ENCODE measurements around the gene KIF7.
A peak's percentile ranks its signal among the peaks of the same experiment; 100 is the strongest.

Gene KIF7

DNA sequence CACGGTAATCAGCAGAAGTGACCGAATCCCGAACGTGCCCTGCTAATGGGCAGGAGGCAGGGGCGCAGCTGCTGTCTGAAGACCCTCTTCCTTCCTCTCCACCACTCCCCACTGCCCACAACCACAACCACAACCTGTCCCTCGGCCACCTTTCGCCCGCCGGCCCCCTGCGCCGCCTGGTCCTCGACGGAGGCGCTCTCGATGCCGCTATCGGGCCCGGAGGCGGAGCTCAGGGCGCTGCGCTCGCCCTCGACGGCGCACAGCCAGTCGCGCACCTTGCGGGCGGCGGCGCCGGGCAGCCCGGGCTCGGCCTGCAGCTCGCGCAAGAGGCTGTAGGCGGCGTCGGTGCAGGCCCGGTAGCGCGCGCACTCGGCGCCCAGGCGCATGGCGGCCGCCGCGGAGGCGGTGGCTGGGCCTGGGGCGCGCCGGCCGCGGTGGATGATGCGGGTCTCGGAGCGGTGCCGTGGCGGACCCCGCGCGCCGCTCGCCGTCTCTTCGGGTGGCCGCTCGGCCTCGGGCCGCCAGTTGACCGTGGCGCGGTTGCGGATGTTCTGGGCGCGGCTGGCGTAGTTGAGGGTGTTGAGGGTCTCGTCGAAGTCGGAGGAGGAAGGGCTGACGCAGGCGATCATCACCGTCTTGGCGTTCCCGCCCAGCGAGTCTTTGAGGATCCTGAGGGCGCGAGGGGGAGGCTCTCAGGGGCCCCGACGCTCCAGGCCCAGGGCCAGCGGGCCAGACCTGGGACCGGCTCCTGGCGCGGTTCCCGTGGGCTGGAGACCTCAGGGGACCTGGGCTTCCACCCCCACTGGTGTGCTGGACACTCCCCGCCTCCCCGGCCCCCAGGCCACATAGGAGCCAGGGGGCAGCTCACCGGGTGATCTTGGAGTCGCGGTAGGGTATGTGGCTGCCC is 6.9 kb downstream of the KIF7 start:
- DNase-seq, result no peak

- peak; percentile 62 for DNase-seq
Measured at GRCh38 chr15:89647191-89647851, 7.9 kb downstream of the KIF7 start.

- no peak for DNase-seq
Measured at GRCh38 chr15:89646416-89647141, 8.7 kb downstream of the KIF7 start.

DNA sequence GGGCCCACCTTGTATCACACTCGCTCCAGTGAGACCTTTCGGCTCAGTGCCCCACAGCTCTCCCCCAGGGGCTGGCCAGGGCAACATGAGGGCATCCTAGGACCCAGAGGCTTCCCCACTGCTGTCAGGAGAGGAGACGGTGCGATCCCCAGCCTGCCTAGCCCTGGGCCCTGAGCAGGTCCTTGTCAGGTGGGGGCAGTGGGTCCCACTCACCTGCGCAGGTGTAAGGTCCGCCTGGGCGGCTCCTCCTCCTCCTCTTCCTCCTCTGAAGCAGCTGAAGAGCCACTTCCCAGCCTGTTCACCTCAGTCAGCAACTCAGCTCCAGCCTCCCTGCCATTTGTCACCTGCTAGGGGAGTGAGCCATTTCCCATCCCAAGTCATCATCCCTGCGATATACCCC is 9.6 kb downstream of the KIF7 start:
- no peak for DNase-seq

DNA sequence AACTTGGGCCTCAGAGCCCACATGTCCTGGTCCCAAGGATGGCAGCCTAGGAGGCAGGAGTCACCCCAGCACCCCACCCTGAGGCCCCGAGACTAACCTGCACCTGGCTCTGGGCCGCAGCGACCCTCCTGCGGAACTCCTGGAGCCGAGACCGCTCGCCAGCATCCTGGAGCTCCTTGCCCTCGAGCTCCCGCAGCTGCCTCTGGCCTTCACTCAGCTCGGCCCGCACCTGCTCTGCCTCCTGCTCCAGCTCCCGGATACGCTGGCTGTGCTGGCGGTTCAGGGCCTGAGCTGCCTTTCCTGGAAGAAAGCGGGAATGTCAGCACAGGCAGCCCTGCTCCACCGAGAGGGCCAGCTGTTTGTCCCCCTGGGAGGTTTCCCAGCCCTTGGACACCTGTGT is 13.2 kb downstream of the KIF7 start:
- no peak for DNase-seq

GRCh38 chr15:89641053-89641452 is 14.2 kb downstream of the KIF7 start:
- no peak for DNase-seq

- no peak for DNase-seq
Measured at GRCh38 chr15:89640245-89640644, 15.0 kb downstream of the KIF7 start.

GRCh38 chr15:89633585-89633984 is 21.7 kb downstream of the KIF7 start:
- no peak for DNase-seq

DNA sequence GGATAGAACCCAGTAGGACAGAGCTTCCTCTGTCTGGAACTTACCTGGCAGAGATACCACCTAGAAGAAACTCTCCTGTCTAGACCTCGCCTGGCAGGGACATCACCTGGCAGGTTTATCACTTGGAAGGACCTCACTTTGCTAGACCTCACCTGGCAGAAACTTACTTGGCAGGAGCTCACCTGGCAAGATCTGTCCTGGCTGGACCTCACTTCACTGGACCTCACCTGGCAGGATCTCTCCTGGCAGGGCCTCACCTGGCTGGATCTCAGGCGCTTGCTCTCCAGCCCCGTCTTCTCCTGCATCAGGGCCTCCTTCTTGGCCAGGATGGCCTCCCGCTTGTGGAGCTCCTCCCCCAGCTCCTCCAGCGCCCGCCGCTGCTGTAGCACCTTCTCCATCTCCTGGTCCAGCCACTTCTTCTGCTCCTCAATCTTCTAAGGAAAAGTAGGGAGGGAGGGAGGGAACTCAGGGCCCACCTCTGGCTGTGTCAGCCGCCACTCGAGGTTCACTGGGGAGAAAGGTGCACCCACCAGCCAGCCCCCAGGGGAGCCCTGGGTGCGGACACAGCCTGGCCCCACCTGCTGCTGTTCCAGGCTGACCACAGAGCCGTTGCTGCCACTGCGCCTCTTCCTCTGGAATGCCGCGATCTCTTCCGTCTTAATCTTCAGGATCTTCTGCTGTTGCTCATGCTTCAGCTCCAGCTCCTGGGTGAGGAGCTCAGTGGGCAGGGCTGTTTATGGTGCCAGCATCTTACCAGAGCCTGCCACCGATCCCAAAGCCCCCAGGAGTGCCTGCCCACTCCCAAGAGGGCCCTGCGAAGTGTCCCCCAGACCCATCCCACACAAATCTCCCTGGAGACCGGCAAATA is 22.5 kb downstream of the KIF7 start:
- no peak for DNase-seq

- DNase-seq, result no peak
Measured at GRCh38 chr15:89631902-89632264, 23.4 kb downstream of the KIF7 start.

GRCh38 chr15:89630974-89631901 is 24.0 kb downstream of the KIF7 start:
- DNase-seq, result no peak

DNA sequence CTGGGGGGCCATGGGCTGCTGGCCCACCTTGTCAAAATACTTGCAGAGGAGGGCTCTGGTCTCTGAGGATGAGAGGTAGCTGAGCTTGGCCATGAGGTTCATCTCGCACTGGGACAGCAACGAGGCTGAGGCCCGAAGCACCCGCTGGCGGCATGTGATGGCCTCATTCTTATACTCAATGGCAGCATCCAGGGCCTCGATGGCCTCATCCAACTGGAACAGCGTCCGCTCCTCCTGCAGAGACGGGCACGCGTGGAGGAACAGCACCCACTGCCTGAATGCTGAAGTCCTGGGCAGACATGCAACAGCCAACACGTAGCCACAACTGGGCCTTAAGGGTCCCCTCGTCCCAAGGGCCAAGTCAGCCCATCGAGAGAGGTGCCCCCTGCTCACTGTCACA is 25.0 kb downstream of the KIF7 start:
- DNase-seq, result no peak

GRCh38 chr15:89629829-89630228 is 25.4 kb downstream of the KIF7 start:
- no peak for DNase-seq

GRCh38 chr15:89628806-89629715 is 26.2 kb downstream of the KIF7 start:
- DNase-seq, result no peak

GRCh38 chr15:89628301-89628700 is 27.0 kb downstream of the KIF7 start:
- DNase-seq, result no peak

GRCh38 chr15:89627256-89627970 is 27.9 kb downstream of the KIF7 start:
- DNase-seq, result no peak

- no peak for DNase-seq
Measured at GRCh38 chr15:89625716-89626115, 29.6 kb downstream of the KIF7 start.

DNA sequence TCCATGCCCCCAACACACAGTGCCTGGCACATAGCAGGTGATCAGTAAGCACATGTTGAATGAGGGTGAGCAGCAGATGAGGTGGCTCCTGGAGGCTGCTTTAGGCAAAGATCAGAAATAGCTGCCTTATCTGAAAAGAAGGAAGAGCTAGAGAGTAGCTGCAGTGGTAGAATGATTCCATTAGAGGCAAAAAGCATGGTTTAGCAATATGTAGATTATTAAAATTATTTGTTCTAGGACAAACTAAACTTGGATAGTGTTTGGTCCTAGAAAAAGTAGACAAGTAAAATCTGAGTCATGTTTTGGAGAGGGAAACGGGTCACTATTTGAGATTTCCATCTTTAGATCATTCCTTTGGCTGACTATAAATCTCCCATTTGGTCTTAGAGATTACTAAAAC is 32.1 kb downstream of the KIF7 start:
- DNase-seq, result no peak

DNA sequence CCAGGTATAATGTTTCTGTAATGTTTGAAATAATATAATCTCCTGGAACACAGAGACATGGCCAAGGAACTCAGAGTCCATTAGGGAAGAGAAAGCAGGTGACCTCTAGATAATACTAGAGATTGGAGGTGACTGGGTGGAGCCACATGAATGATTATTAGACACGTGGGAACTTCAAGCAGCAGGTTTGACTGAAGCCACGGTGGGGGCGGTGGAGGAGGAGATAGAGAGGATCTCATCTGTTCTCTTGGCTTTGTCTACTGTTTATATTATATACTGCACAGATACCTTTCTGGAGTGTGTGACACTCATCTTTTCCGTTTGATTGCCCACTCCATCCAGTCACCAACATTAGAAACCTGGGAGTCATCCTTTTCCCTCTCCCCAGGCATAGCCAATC is 33.7 kb downstream of the KIF7 start:
- DNase-seq, result no peak

- no peak for DNase-seq
Measured at GRCh38 chr15:89616228-89616627, 39.0 kb downstream of the KIF7 start.

All from activated T-cell treated with anti-CD3 and anti-CD28 coated beads, Interleukin-2, amount 50 U/mL, for 1 hour (primary cell).